Measurements from ENCODE around the gene HNF1B. TPM values are rescaled to one million over a fixed set of nuclear protein-coding genes. Genes with fewer than 3 reads are reported as not detected.

Gene HNF1B
- total and polyA plus RNA-seq, 10 of the 15 experiments (the other 5 are each of a cell fraction or from before 2014, with no cell fraction given), result 0.51 to 12.7 (median 1.9) TPM

- TF ChIP-seq REST (IDR thresholded peaks at IDR 0.05; ENCODE audit: low read depth, low read length) (no peak), FOXM1 (IDR thresholded peaks at IDR 0.05; ENCODE audit: low read depth, low read length) (0 out of 2 replicates have a peak, but pooled peaks have one; percentile 20), ZNF592 (IDR thresholded peaks at IDR 0.05) (no peak), TBL1XR1 (IDR thresholded peaks at IDR 0.05; ENCODE audit: low read depth, low read length) (peak; percentile 23; the same call in 1 of the 2 replicates), EP300 (IDR thresholded peaks at IDR 0.05; ENCODE audit: borderline replicate concordance in 1 of 2, control insufficient read depth in 1 of 2, low read depth in 2 of 2, low read length in 2 of 2) (peak in 1 of 2 experiments; percentile 54; a peak in 1 of 4 replicates), ZNF687 (IDR thresholded peaks at IDR 0.05) (0 out of 2 replicates have a peak, but pooled peaks have one; percentile 50), EED (IDR thresholded peaks at IDR 0.05; ENCODE audit: low read depth) (peak; percentile 71), BCL11A (IDR thresholded peaks at IDR 0.05; ENCODE audit: low read depth, low read length) (peak; percentile 36; the same call in 1 of the 2 replicates), CHD4 (IDR thresholded peaks at IDR 0.05) (no peak), NFXL1 (IDR thresholded peaks at IDR 0.05; ENCODE audit: borderline replicate concordance) (peak; percentile 96; the same call in 1 of the 2 replicates), SREBF2 (IDR thresholded peaks at IDR 0.05; ENCODE audit: low read length) (no peak), KLF5 (IDR thresholded peaks at IDR 0.05; ENCODE audit: partially characterized antibody) (peak; percentile 24), NFIC (IDR thresholded peaks at IDR 0.05; ENCODE audit: low read depth, low read length) (peak; percentile 66; the same call in 1 of the 2 replicates), SKIL (IDR thresholded peaks at IDR 0.05; ENCODE audit: low read depth, poor library complexity, severe bottlenecking) (peak; percentile 43), DPF2 (IDR thresholded peaks at IDR 0.05) (peak; percentile 38; the same call in 1 of the 2 replicates)
These were observed 6.1 kb upstream of the HNF1B start (continued) for GRCh38 chr17:37750768-37751475.
